Measurements from ENCODE around the gene TRPC6.
A peak's percentile ranks its signal among the peaks of the same experiment; 100 is the strongest.

TRPC6 gene

GRCh38 chr11:101617735-101618332, 34.0 kb upstream of the TRPC6 start:
- Histone ChIP-seq H3K9me2 (replicated peaks; ENCODE audit: control insufficient read depth, low read length) (no peaks in the 10 kb centered on the region), H3K4me1 (ENCODE audit: control insufficient read depth, low read length) (peaks cover 3% of the 10 kb centered on the region), H3K36me3 (ENCODE audit: control insufficient read depth, low read length) (no peaks in the 10 kb centered on the region), H3K27me3 (ENCODE audit: control insufficient read depth, low read length) (no peaks in the 10 kb centered on the region), H4K20me1 (ENCODE audit: control insufficient read depth, insufficient read depth, low read depth, low read length) (no peaks in the 10 kb centered on the region), H3F3A (ENCODE audit: control insufficient read depth, insufficient read depth) (no peaks in the 10 kb centered on the region), H3K79me2 (ENCODE audit: control insufficient read depth, low read length) (no peaks in the 10 kb centered on the region), H3K9me3 (ENCODE audit: control insufficient read depth, insufficient read depth, low read length) (no peaks in the 10 kb centered on the region), H3K27ac (ENCODE audit: low read depth, low read length) (no peak overlapping the region), H3K4me3 (ENCODE audit: low read length) (no peak overlapping the region), H3K4me2 (ENCODE audit: low read length) (no peak overlapping the region)
- TF ChIP-seq CTCF (IDR thresholded peaks at IDR 0.05; ENCODE audit: low read depth, low read length, poor library complexity, severe bottlenecking): no peak

- peak overlapping the region; percentile 5; the same call in 1 of the 2 replicates for H3K4me2 ChIP-seq (ENCODE audit: low read length)
- H3K27me3 ChIP-seq (ENCODE audit: control insufficient read depth, low read length): no peaks in the 10 kb centered on the region
- H3K9me3 ChIP-seq (ENCODE audit: control insufficient read depth, insufficient read depth, low read length): no peaks in the 10 kb centered on the region
- TF ChIP-seq EZH2phosphoT487 (IDR thresholded peaks at IDR 0.05; ENCODE audit: borderline replicate concordance, low read length) (no peak), CTCF (IDR thresholded peaks at IDR 0.05; ENCODE audit: low read depth, low read length, poor library complexity, severe bottlenecking) (no peak)
- no peaks in the 10 kb centered on the region for H3F3A ChIP-seq (ENCODE audit: control insufficient read depth, insufficient read depth)
- H3K9me2 ChIP-seq (replicated peaks; ENCODE audit: control insufficient read depth, low read length): no peaks in the 10 kb centered on the region
- peaks cover 7% of the 10 kb centered on the region for H3K4me1 ChIP-seq (ENCODE audit: control insufficient read depth, low read length)
- H3K4me3 ChIP-seq (ENCODE audit: low read length): no peak overlapping the region
- H3K27ac ChIP-seq (ENCODE audit: low read depth, low read length): no peak overlapping the region
- no peaks in the 10 kb centered on the region for H3K79me2 ChIP-seq (ENCODE audit: control insufficient read depth, low read length)
- H3K36me3 ChIP-seq (ENCODE audit: control insufficient read depth, low read length): no peaks in the 10 kb centered on the region
- no peaks in the 10 kb centered on the region for H4K20me1 ChIP-seq (ENCODE audit: control insufficient read depth, insufficient read depth, low read depth, low read length)
Measured at GRCh38 chr11:101612481-101612880, 28.7 kb upstream of the TRPC6 start.

GRCh38 chr11:101600924-101601323, 17.1 kb upstream of the TRPC6 start:
- H3K4me1 ChIP-seq (ENCODE audit: control insufficient read depth, low read length): no peaks in the 10 kb centered on the region
- no peak overlapping the region for H3K27ac ChIP-seq (ENCODE audit: low read depth, low read length)
- no peaks in the 10 kb centered on the region for H3K9me2 ChIP-seq (replicated peaks; ENCODE audit: control insufficient read depth, low read length)
- H4K20me1 ChIP-seq (ENCODE audit: control insufficient read depth, insufficient read depth, low read depth, low read length): no peaks in the 10 kb centered on the region
- no peaks in the 10 kb centered on the region for H3K79me2 ChIP-seq (ENCODE audit: control insufficient read depth, low read length)
- H3K27me3 ChIP-seq (ENCODE audit: control insufficient read depth, low read length): no peaks in the 10 kb centered on the region
- H3F3A ChIP-seq (ENCODE audit: control insufficient read depth, insufficient read depth): no peaks in the 10 kb centered on the region
- H3K4me2 ChIP-seq (ENCODE audit: low read length): no peak overlapping the region
- no peaks in the 10 kb centered on the region for H3K9me3 ChIP-seq (ENCODE audit: control insufficient read depth, insufficient read depth, low read length)
- no peak overlapping the region for H3K4me3 ChIP-seq (ENCODE audit: low read length)
- H3K36me3 ChIP-seq (ENCODE audit: control insufficient read depth, low read length): no peaks in the 10 kb centered on the region
- TF ChIP-seq CTCF (IDR thresholded peaks at IDR 0.05; ENCODE audit: low read depth, low read length, poor library complexity, severe bottlenecking) (no peak), EZH2phosphoT487 (IDR thresholded peaks at IDR 0.05; ENCODE audit: borderline replicate concordance, low read length) (no peak)
